C1 segment of cervical spinal cord (tissue), 14 donors: ENCODE measurements around the gene HOXB4.
A peak's percentile ranks its signal among the peaks of the same experiment; 100 is the strongest.

Experiments
- DNase-seq, 14 donors: peaks; one replicate each; lab custom pipeline; 2025; lab: John Stamatoyannopoulos, UW

The HOXB4 gene

GRCh38 chr17:48589831-48590606, 11.9 kb upstream of the HOXB4 start, which contains the start of gene HOXB3:
TSS of gene HOXB3 (minus strand) at chr17:48590241. CDS start at chr17:48552474, 37,767 bp downstream.
- no peak for DNase-seq

GRCh38 chr17:48589060-48589830, 11.1 kb upstream of the HOXB4 start:
- no peak for DNase-seq

GRCh38 chr17:48588528-48588927, 10.4 kb upstream of the HOXB4 start:
- no peak for DNase-seq

- DNase-seq, result no peak
Measured at GRCh38 chr17:48588074-48588415, 9.9 kb upstream of the HOXB4 start.

GRCh38 chr17:48587276-48588073, 9.3 kb upstream of the HOXB4 start:
- no peak for DNase-seq

GRCh38 chr17:48586355-48587258, 8.5 kb upstream of the HOXB4 start:
- no peak for DNase-seq

GRCh38 chr17:48584223-48584741, 6.1 kb upstream of the HOXB4 start:
- no peak for DNase-seq

GRCh38 chr17:48583708-48584222, 5.6 kb upstream of the HOXB4 start:
- DNase-seq, result no peak

GRCh38 chr17:48582750-48583069, 4.6 kb upstream of the HOXB4 start:
- no peak for DNase-seq

GRCh38 chr17:48579760-48580554, 1.8 kb upstream of the HOXB4 start:
- no peak for DNase-seq

GRCh38 chr17:48579471-48579759, 1.3 kb upstream of the HOXB4 start:
- DNase-seq, result no peak

GRCh38 chr17:48578616-48579470, 693 bp upstream of the HOXB4 start:
- DNase-seq, result no peak

GRCh38 chr17:48577330-48577945, 712 bp downstream of the HOXB4 start:
- DNase-seq, result no peak

GRCh38 chr17:48576479-48577309, 1.5 kb downstream of the HOXB4 start:
- no peak for DNase-seq

- peak in 2 of 14 donors; percentile 39 to 66 for DNase-seq
Measured at GRCh38 chr17:48575673-48576478, 2.3 kb downstream of the HOXB4 start.

- DNase-seq, result no peak
Measured at GRCh38 chr17:48575066-48575582, 3.0 kb downstream of the HOXB4 start.
